Hepatocyte (in vitro differentiated cells): ENCODE data around the gene DOCK2.

ENCODE experiments used
- CTCF ChIP-seq: fragments of 200-600 bp; sonication (generic); IDR thresholded peaks from 2 replicates; pipeline ENCODE4 v1.5.1; 2016; ENCODE audit warnings: antibody characterized with exemption, mild to moderate bottlenecking; ENCODE audit not compliant: poor library complexity
- EZH2 ChIP-seq: fragments of 200-600 bp; sonication (generic); IDR thresholded peaks from 2 replicates; pipeline ENCODE4 v1.6.1; 2016; ENCODE audit warnings: antibody characterized with exemption, mild to moderate bottlenecking, borderline replicate concordance
- EZH2phosphoT487 ChIP-seq: fragments of 200-600 bp; sonication (generic); IDR thresholded peaks from one replicate; pipeline ENCODE4 v1.6.1; 2018; ENCODE audit warnings: antibody characterized with exemption, mild to moderate bottlenecking, low read depth, moderate library complexity; ENCODE audit not compliant: unreplicated experiment, severe bottlenecking

GRCh38 chr5:169652057-169652456 is 15.0 kb downstream of the DOCK2 start:
- no peak for TF ChIP-seq EZH2
- no peak for TF ChIP-seq CTCF
- TF ChIP-seq EZH2phosphoT487, result no peak
